GM18858 (cell line): ENCODE results near the gene SPACDR.
A peak's percentile ranks its signal among the peaks of the same experiment; 100 is the strongest.

Experiments used
- ATAC-seq: cut with Tn5 transposase; IDR thresholded peaks from one replicate; pipeline ENCODE4 v1.9.1; 2021; ENCODE audit not compliant: unreplicated experiment

The SPACDR gene

GRCh38 chr7:100437150-100438100, 26.6 kb downstream of the SPACDR start:
- ATAC-seq = no peak

GRCh38 chr7:100435401-100436304, 28.4 kb downstream of the SPACDR start:
- no peak for ATAC-seq

GRCh38 chr7:100434297-100435144, 29.5 kb downstream of the SPACDR start:
- ATAC-seq = no peak

- ATAC-seq = no peak
These were observed 30.3 kb downstream of the SPACDR start for GRCh38 chr7:100433592-100434296.

- no peak for ATAC-seq
These were observed 30.8 kb downstream of the SPACDR start for GRCh38 chr7:100433276-100433591.

DNA sequence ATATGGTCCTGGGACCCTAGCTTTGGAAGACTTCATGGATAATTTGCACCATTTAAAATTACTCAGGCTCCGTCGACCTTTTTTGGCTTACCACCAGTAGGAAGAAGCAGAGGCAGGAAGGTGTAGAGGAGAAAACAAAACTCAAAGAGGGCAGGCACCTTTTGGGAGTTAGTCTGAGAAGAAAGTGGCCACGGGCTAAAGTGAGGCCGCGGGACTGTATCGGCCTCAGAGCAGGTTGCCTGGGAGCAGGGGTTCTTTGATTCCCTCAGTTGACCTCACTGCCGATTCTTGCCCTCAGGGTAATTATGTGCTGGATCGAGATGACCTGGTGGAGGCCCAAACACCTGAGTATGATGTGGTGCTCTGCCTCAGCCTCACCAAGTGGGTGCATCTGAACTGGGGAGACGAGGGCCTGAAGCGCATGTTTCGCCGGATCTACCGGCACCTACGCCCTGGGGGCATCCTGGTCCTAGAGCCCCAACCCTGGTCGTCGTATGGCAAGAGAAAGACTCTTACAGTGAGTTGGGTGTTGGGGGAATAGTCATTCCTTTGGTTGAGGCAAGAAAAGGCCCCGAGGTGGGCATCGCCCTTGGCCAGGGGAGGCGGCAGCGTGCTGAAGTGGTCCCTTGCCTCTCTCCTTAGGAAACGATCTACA, 31.3 kb downstream of the SPACDR start:
- no peak for ATAC-seq

- no peak for ATAC-seq
These were observed 32.0 kb downstream of the SPACDR start for GRCh38 chr7:100432053-100432452.

DNA sequence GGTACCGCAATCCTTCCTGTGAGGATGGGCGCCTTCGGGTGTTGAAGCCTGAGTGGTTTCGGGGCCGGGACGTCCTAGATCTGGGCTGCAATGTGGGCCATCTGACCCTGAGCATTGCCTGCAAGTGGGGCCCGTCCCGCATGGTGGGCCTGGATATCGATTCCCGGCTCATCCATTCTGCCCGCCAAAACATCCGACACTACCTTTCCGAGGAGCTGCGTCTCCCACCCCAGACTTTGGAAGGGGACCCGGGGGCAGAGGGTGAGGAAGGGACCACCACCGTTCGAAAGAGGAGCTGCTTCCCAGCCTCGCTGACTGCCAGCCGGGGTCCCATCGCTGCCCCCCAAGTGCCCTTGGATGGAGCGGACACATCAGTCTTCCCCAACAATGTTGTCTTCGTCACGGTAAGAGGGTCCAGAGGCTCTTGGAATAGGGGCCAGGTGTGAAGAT, 32.7 kb downstream of the SPACDR start:
- ATAC-seq = no peak

DNA sequence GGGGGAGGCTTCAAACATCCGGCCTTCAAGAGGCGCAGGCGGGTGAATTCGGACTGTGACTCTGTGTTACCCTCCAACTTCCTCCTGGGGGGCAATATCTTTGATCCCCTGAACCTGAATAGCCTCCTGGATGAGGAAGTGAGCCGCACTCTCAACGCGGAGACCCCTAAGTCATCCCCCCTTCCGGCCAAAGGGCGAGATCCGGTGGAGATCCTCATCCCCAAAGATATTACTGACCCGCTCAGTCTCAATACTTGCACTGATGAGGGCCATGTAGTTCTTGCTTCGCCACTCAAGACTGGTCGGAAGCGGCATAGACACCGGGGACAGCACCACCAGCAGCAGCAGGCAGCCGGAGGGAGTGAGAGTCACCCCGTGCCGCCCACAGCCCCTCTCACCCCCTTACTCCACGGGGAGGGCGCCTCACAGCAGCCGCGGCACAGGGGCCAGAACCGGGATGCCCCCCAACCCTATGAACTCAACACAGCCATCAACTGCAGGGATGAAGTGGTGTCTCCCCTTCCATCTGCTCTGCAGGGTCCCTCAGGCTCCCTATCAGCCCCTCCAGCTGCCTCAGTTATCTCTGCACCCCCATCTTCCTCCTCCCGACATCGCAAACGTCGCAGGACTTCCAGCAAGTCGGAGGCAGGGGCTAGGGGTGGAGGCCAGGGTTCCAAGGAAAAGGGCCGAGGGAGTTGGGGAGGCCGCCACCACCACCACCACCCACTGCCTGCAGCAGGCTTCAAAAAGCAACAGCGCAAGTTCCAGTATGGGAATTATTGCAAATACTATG, 33.4 kb downstream of the SPACDR start:
- no peak for ATAC-seq

- peak; percentile 25 for ATAC-seq
These were observed 34.2 kb downstream of the SPACDR start, which contains the start of gene MEPCE for GRCh38 chr7:100429637-100430492. TSS of gene MEPCE (plus strand) at chr7:100429831. CDS start at chr7:100430019, 188 bp downstream.

DNA sequence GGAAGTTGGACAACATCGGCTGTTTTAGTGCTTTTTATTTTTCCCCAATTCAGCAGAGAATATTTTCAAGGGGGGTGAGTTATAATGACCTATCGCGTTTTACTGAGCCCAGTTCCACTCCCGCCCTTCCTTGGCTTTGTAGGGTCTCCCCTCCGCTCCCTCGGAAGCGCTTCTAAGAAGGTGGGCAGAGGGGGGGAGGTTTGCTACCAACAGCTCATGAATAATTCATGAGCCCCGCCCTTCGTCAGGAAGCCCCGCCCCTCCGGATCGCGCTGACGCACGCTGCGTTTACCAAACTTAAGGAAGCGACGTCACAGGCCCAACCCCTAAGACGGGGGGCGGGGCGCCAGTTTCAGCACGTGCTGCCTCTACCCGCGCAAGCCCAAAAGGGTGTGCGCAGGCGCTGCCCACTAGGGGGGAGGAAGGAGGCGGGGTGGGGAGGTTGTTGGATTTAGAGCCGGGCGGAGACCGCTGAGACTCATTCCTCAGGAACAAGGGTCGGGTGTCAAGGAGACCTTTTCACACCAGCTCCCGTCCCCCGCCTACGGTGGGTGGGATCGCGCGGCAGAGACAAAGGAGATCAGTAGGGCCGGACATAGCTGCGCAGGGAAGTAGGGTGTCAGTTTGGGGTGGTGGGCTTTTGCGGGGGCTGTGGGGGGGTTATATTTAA, 35.0 kb downstream of the SPACDR start:
- ATAC-seq = peak; percentile 36

- peak; percentile 28 for ATAC-seq
These were observed 35.7 kb downstream of the SPACDR start, which contains the start of gene ZCWPW1 for GRCh38 chr7:100428199-100428966. TSS of gene ZCWPW1 (minus strand) at chr7:100428703. CDS start at chr7:100420649, 8,054 bp downstream.

- no peak for ATAC-seq
These were observed 36.3 kb downstream of the SPACDR start for GRCh38 chr7:100427762-100428198.

GRCh38 chr7:100426516-100426915, 37.5 kb downstream of the SPACDR start:
- ATAC-seq = no peak

DNA sequence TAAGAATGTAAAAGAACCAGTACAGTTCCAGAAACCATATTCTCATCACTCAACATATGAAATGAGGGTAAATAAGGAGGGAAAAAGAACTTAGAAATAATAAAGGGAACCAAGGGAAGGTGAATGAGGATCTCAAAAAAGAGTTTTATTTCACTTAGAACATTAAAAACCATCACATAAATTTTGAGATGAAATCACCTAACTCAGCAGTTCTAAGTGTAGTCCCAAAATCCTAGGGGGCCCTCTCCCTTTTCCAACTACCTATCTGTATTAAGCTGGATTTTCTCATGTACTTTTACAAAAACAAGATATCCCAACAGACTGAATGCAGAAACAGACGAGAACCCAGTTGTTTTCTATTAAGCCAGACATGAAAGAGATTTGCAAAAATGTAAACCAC, 38.7 kb downstream of the SPACDR start:
- ATAC-seq = no peak

DNA sequence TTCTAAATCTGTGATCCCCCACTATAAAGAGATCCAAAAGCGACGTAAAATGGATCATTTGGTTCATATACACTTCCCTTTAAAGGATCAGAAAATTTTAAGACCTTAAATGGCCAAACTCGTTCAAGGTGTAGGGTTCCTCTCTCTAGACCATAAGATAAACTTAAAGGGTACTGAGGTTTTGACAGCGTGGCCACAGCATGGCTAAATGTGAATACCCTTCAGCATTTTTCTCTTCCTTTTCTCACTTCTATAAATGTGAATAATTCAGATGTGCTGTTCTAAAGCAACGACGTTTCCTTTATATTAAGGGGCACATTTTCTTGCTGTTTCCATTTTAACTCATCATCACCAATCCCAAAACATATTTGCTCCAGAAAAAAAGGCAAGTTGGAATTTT, 40.7 kb downstream of the SPACDR start:
- no peak for ATAC-seq
